Measurements from ENCODE around the gene CYB561D2. TPM values are rescaled to one million over a fixed set of nuclear protein-coding genes. Genes with fewer than 3 reads are reported as not detected.

CYB561D2 gene
- total and polyA plus RNA-seq, 2 of the 13 experiments (the other 11 are each of a cell fraction or from before 2014, with no cell fraction given): 11.1 to 17.2 TPM

GRCh38 chr3:50321336-50322114, 29.1 kb upstream of the CYB561D2 start (continued):
- TF ChIP-seq ZNF75D (CRISPR knock-in tag; IDR thresholded peaks at IDR 0.05; ENCODE audit: borderline replicate concordance) (no peak), ARID3A (IDR thresholded peaks at IDR 0.05; ENCODE audit: low read depth, low read length) (no peak), HIVEP1 (CRISPR knock-in tag; IDR thresholded peaks at IDR 0.05) (peak; percentile 24; the same call in 1 of the 2 replicates), CEBPZ (IDR thresholded peaks at IDR 0.05; ENCODE audit: low read length) (no peak), HNF1A (IDR thresholded peaks at IDR 0.05; ENCODE audit: low read depth) (no peak; the same call in 1 of the 2 replicates), HNF1A (CRISPR knock-in tag; IDR thresholded peaks at IDR 0.05; ENCODE audit: borderline replicate concordance) (peak; percentile 42; the same call in 1 of the 2 replicates), ZNF850 (CRISPR knock-in tag; conservative IDR thresholded peaks at IDR 0.05) (no peak), HES4 (CRISPR knock-in tag; IDR thresholded peaks at IDR 0.05; ENCODE audit: borderline replicate concordance) (0 out of 2 replicates have a peak, but pooled peaks have one; percentile 44), LRRFIP1 (CRISPR knock-in tag; conservative IDR thresholded peaks at IDR 0.05) (no peak), IRF2 (CRISPR knock-in tag; IDR thresholded peaks at IDR 0.05) (no peak; the same call in 1 of the 2 replicates)
- TF ChIP-seq, protein P1, sequence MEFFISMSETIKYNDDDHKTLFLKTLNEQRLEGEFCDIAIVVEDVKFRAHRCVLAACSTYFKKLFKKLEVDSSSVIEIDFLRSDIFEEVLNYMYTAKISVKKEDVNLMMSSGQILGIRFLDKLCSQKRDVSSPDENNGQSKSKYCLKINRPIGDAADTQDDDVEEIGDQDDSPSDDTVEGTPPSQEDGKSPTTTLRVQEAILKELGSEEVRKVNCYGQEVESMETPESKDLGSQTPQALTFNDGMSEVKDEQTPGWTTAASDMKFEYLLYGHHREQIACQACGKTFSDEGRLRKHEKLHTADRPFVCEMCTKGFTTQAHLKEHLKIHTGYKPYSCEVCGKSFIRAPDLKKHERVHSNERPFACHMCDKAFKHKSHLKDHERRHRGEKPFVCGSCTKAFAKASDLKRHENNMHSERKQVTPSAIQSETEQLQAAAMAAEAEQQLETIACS (CRISPR knock-in tag; IDR thresholded peaks at IDR 0.05): no peak
